CD4-positive, alpha-beta memory T cell (primary cell): ENCODE results near the gene MLX. TPM values are rescaled to one million over a fixed set of nuclear protein-coding genes. Genes with fewer than 3 reads are reported as not detected.
"Not testable (repeated sequence)": the region's sequence is repeated elsewhere in the genome, so short reads cannot be mapped to it uniquely, and the experiment has no call there.

Source experiments
- CTCF ChIA-PET: fragments of 350-600 bp; sonication (Branson Sonifier 250); formaldehyde crosslinking; loops from one replicate; lab custom pipeline; 2021; ENCODE audit warnings: inconsistent platforms; ENCODE audit not compliant: partially characterized antibody; lab: Charles Lee
- POLR2A ChIA-PET: fragments of 350-600 bp; sonication (Branson Sonifier 250); formaldehyde crosslinking; loops from one replicate; lab custom pipeline; 2021; ENCODE audit not compliant: partially characterized antibody; lab: Charles Lee
- DNase-seq, 5 donors: peaks; one replicate each; pipeline versions ENCODE4 v3.0.0 to v3.0.0-alpha.2; 2020 to 2022; ENCODE audit warnings: mixed read lengths in 1 of 5
- H3K27ac ChIP-seq: one replicate; pipeline ENCODE4 v1.7.0; 2013; ENCODE audit warnings: low read depth, low read length
- H3K27me3 ChIP-seq: 2 replicates; pipeline ENCODE4 v1.7.0; 2013; ENCODE audit warnings: mild to moderate bottlenecking, low read length, moderate library complexity; ENCODE audit not compliant: insufficient read depth
- H3K36me3 ChIP-seq: 2 replicates; pipeline ENCODE4 v1.7.0; 2013; ENCODE audit warnings: mild to moderate bottlenecking, low read length, moderate library complexity; ENCODE audit not compliant: insufficient read depth
- H3K4me1 ChIP-seq: 2 replicates; pipeline ENCODE4 v1.7.0; 2013; ENCODE audit warnings: mild to moderate bottlenecking, low read length, moderate library complexity; ENCODE audit not compliant: insufficient read depth
- H3K4me3 ChIP-seq, 2 donors: one replicate each; pipeline ENCODE4 v1.7.0; 2013; ENCODE audit warnings: low read length in 2 of 2, mild to moderate bottlenecking in 1 of 2
- H3K9me3 ChIP-seq, 2 donors: one replicate each; pipeline ENCODE4 v1.7.0; 2013; ENCODE audit warnings: low read length in 2 of 2, control low read depth in 1 of 2; ENCODE audit not compliant: control insufficient read depth in 1 of 2
- H3K27ac Mint-ChIP-seq, 7 donors: one replicate each; pipeline ENCODE4 v1.8.0; 2020 to 2021; ENCODE audit warnings: mixed read lengths in 7 of 7, mild to moderate bottlenecking in 6 of 7, inconsistent platforms in 3 of 7, moderate library complexity in 3 of 7
- H3K27me3 Mint-ChIP-seq, 2 donors: one replicate each; pipeline ENCODE4 v1.8.0; 2020 to 2021; ENCODE audit warnings: mixed read lengths in 2 of 2
- H3K36me3 Mint-ChIP-seq, 2 donors: one replicate each; pipeline ENCODE4 v1.8.0; 2020 to 2021; ENCODE audit warnings: mixed read lengths in 2 of 2, inconsistent platforms in 1 of 2, mild to moderate bottlenecking in 1 of 2
- H3K4me1 Mint-ChIP-seq, 4 donors: one replicate each; pipeline ENCODE4 v1.8.0; 2020 to 2021; ENCODE audit warnings: mixed read lengths in 4 of 4, mild to moderate bottlenecking in 1 of 4
- H3K4me3 Mint-ChIP-seq, 8 donors: one replicate each; pipeline ENCODE4 v1.8.0; 2020 to 2021; ENCODE audit warnings: mixed read lengths in 8 of 8, mild to moderate bottlenecking in 7 of 8, moderate library complexity in 6 of 8, inconsistent platforms in 3 of 8
- H3K9me3 Mint-ChIP-seq, 8 donors: one replicate each; pipeline ENCODE4 v1.8.0; 2020 to 2021; ENCODE audit warnings: mixed read lengths in 8 of 8, mild to moderate bottlenecking in 5 of 8, inconsistent platforms in 3 of 8, moderate library complexity in 1 of 8
- intact Hi-C: fragments of 100-400 bp; cut with micrococcal nuclease; formaldehyde crosslinking; loops from one replicate; pipeline ENCODE4 v1.15.1; 2023
- polyA plus RNA-seq, 2 donors: library from polyadenylated mRNA; unstranded; fragments of 300-500 nt; fragmentation: Illumina TruSeq; gene quantifications; one replicate each; pipeline ENCODE4 v1.2.3, GENCODE V29; 2021
- total RNA-seq, 2 experiments: library from RNA; stranded (reverse); gene quantifications; one replicate each; pipeline ENCODE4 v1.2.3, GENCODE V29; 2021

MLX gene
- total and polyA plus RNA-seq, 4 experiments from 2014 or later: 38.1 to 73.7 (median 63.4) TPM

- Mint-ChIP-seq H3K36me3 (peaks cover 17 to 42% of the 10 kb centered on the region in 2 donors), H3K4me1 (peaks cover 41 to 84% (median 57%) of the 10 kb centered on the region in 4 donors)
- H3K4me1 ChIP-seq: peaks cover 62% of the 10 kb centered on the region
These were observed 36.4 kb downstream of the MLX start for GRCh38 chr17:42603318-42603717.

GRCh38 chr17:42607769-42608168, 40.9 kb downstream of the MLX start:
- ChIA-PET POLR2A (interaction anchor here (0.7 to 3.8 kb wide), 14 partner anchors 7 to 919 kb away, joined by 3 to 55 read pairs (median 8); partner anchors contain the start of genes EIF1, MLX, PLEKHH3 and PSMC3IP), CTCF (interaction anchor here (0.6 to 6.1 kb wide), 6 partner anchors 9 to 514 kb away, joined by 3 to 64 read pairs (median 6); partner anchors contain the start of genes PLEKHH3 and PSMC3IP)
- Histone ChIP-seq H3K27ac (peak overlapping the region; percentile 85), H3K4me1 (peaks cover 57% of the 10 kb centered on the region), H3K36me3 (peaks cover 8% of the 10 kb centered on the region), H3K4me3 (peak overlapping the region; percentile 87 to 92), H3K27me3 (no peaks in the 10 kb centered on the region), H3K9me3 (no peaks in the 10 kb centered on the region)
- Mint-ChIP-seq H3K4me1 (peaks cover 34 to 70% (median 52%) of the 10 kb centered on the region in 4 donors), H3K27me3 (no peaks in the 10 kb centered on the region), H3K27ac (peak overlapping the region in 6 of 7 donors; percentile 9 to 99 (median 94)), H3K4me3 (peak overlapping the region; percentile 99 to 100 (median 100)), H3K9me3 (peaks cover 0 to 2% (median 0%) of the 10 kb centered on the region in 8 donors), H3K36me3 (peaks cover 9 to 42% of the 10 kb centered on the region in 2 donors)
- no peak for DNase-seq
- intact Hi-C loops: loop anchor here (5.0 kb wide), 1 partner anchor 50 kb away; the partner anchor contains the start of gene TUBG2

More at GRCh38 chr17:42603318-42603717, 36.4 kb downstream of the MLX start:
- H3K27me3 ChIP-seq: no peaks in the 10 kb centered on the region
- H3K27ac ChIP-seq: no peak overlapping the region
- CTCF ChIA-PET: interaction anchor here (1.9 kb wide), 1 partner anchor 25 kb away, joined by 5 read pairs; no protein-coding TSS in a partner anchor
- POLR2A ChIA-PET: interaction anchor here (2.7 kb wide), 1 partner anchor 25 kb away, joined by 9 read pairs; the partner anchor contains the start of gene PSMC3IP
- Mint-ChIP-seq H3K27ac (peak overlapping the region in 2 of 7 donors; percentile 35 to 54), H3K27me3 (no peaks in the 10 kb centered on the region), H3K9me3 (no peaks in the 10 kb centered on the region), H3K4me3 (peak overlapping the region in 3 of 8 donors; percentile 13 to 46 (median 22))
- peaks cover 4% of the 10 kb centered on the region for H3K36me3 ChIP-seq
- H3K9me3 ChIP-seq: no peaks in the 10 kb centered on the region
- intact Hi-C loops: no loop called here
- no peak overlapping the region for H3K4me3 ChIP-seq
- DNase-seq: no peak

- peak overlapping the region; percentile 87 to 92 for H3K4me3 ChIP-seq
- H3K4me3 Mint-ChIP-seq: peak overlapping the region; percentile 99 to 100 (median 100)
- peak overlapping the region; percentile 85 for H3K27ac ChIP-seq
- peaks cover 52% of the 10 kb centered on the region for H3K4me1 ChIP-seq
- peak overlapping the region; percentile 90 to 100 (median 99) for H3K27ac Mint-ChIP-seq
- H3K36me3 ChIP-seq: peaks cover 4% of the 10 kb centered on the region
- H3K36me3 Mint-ChIP-seq: peaks cover 5 to 41% of the 10 kb centered on the region in 2 donors
- no peaks in the 10 kb centered on the region for H3K9me3 ChIP-seq
- ChIA-PET POLR2A (interaction anchor here (0.6 to 3.8 kb wide), 29 partner anchors 8 to 920 kb away, joined by 3 to 55 read pairs (median 5); partner anchors contain the start of genes CNTD1, COA3, EIF1 and MLX), CTCF (interaction anchor here (0.6 to 6.1 kb wide), 9 partner anchors 10 to 514 kb away, joined by 3 to 64 read pairs (median 4); partner anchors contain the start of genes BECN1, PLEKHH3 and PSMC3IP)
- no peaks in the 10 kb centered on the region for H3K27me3 Mint-ChIP-seq
- H3K9me3 Mint-ChIP-seq: peaks cover 0 to 2% (median 0%) of the 10 kb centered on the region in 8 donors
- no peaks in the 10 kb centered on the region for H3K27me3 ChIP-seq
- peaks cover 28 to 62% (median 45%) of the 10 kb centered on the region in 4 donors for H3K4me1 Mint-ChIP-seq
- peak in 1 of 5 donors; percentile 44 for DNase-seq
- intact Hi-C loops: loop anchor here (1.0 to 5.0 kb wide), 4 partner anchors 31 to 165 kb away; partner anchors contain the start of genes PSMC3IP, TUBG2 and VPS25
These were observed 41.6 kb downstream of the MLX start for GRCh38 chr17:42608305-42609181.

- DNase-seq: peak; percentile 98 to 100 (median 100)
- POLR2A ChIA-PET: interaction anchor here (0.6 to 3.8 kb wide), 29 partner anchors 9 to 921 kb away, joined by 3 to 55 read pairs (median 5); partner anchors contain the start of genes CNTD1, COA3, EIF1 and MLX
- Mint-ChIP-seq H3K4me1 (peaks cover 25 to 55% (median 40%) of the 10 kb centered on the region in 4 donors), H3K9me3 (peaks cover 0 to 2% (median 0%) of the 10 kb centered on the region in 8 donors), H3K36me3 (peaks cover 6 to 42% of the 10 kb centered on the region in 2 donors), H3K27me3 (no peaks in the 10 kb centered on the region), H3K4me3 (peak within 1 kb of the TSS; percentile 99 to 100 (median 100)), H3K27ac (peak within 1 kb of the TSS; percentile 90 to 100 (median 99))
- H3K27ac ChIP-seq: peak within 1 kb of the TSS; percentile 85
- peaks cover 4% of the 10 kb centered on the region for H3K36me3 ChIP-seq
- H3K4me1 ChIP-seq: peaks cover 47% of the 10 kb centered on the region
- peak within 1 kb of the TSS; percentile 87 to 92 for H3K4me3 ChIP-seq
- no peaks in the 10 kb centered on the region for H3K9me3 ChIP-seq
- CTCF ChIA-PET: interaction anchor here (1.1 to 6.1 kb wide), 5 partner anchors 30 to 214 kb away, joined by 3 to 64 read pairs (median 4); partner anchors contain the start of genes BECN1, PLEKHH3 and PSMC3IP
- intact Hi-C loops: loop anchor here (1.0 to 5.0 kb wide), 4 partner anchors 32 to 164 kb away; partner anchors contain the start of genes PSMC3IP, TUBG2 and VPS25
- H3K27me3 ChIP-seq: no peaks in the 10 kb centered on the region
These were observed 42.4 kb downstream of the MLX start, which contains the start of the genes RETREG3 and TUBG1 for GRCh38 chr17:42609182-42609813. RETREG3 (minus strand) TSS chr17:42609374; CDS start chr17:42609324, 50 bp downstream. TUBG1 (plus strand) TSS chr17:42609683; CDS start chr17:42609738, 55 bp downstream.

- ChIA-PET CTCF (interaction anchor here (1.5 to 6.1 kb wide), 3 partner anchors 31 to 68 kb away, joined by 4 to 64 read pairs (median 17); partner anchors contain the start of genes PLEKHH3 and PSMC3IP), POLR2A (interaction anchor here (0.6 to 3.8 kb wide), 23 partner anchors 8 to 919 kb away, joined by 3 to 55 read pairs (median 6); partner anchors contain the start of genes CNTD1, COA3, MLX and NAGLU)
- not testable (repeated sequence) for H3K9me3 Mint-ChIP-seq, H3K27me3 Mint-ChIP-seq, DNase-seq, H3K27me3 ChIP-seq, H3K9me3 ChIP-seq
- H3K36me3 ChIP-seq: peaks cover 10% of the 10 kb centered on the region
- intact Hi-C loops: loop anchor here (1.0 to 5.0 kb wide), 4 partner anchors 33 to 163 kb away; partner anchors contain the start of genes PSMC3IP, TUBG2 and VPS25
- peak overlapping the region; percentile 90 to 100 (median 99) for H3K27ac Mint-ChIP-seq
- peaks cover 13 to 43% of the 10 kb centered on the region in 2 donors for H3K36me3 Mint-ChIP-seq
- peaks cover 19 to 47% (median 34%) of the 10 kb centered on the region in 4 donors for H3K4me1 Mint-ChIP-seq
- peaks cover 39% of the 10 kb centered on the region for H3K4me1 ChIP-seq
- H3K27ac ChIP-seq: peak overlapping the region; percentile 76
- H3K4me3 ChIP-seq: peak overlapping the region; percentile 81 to 84
- peak overlapping the region; percentile 99 to 100 (median 100) for H3K4me3 Mint-ChIP-seq
These were observed 43.2 kb downstream of the MLX start for GRCh38 chr17:42609814-42610801.
